HepG2 (cell line): Measurements from ENCODE around the gene MAEA. TPM values are rescaled to one million over a fixed set of nuclear protein-coding genes. Genes with fewer than 3 reads are reported as not detected.

Source experiments
- ATAC-seq: fragments of 200-7000 bp; cut with Tn5 transposase; 3 replicates; pipeline ENCODE4 v1.9.1; 2020; ENCODE audit warnings: mild to moderate bottlenecking, moderate library complexity
- BruUV-seq: library from RNA; stranded (reverse); fragments of 400-500 nt; replicated peaks from 2 replicates; lab custom pipeline; 2021; lab: Mats Ljungman, UMichigan
- CTCF ChIA-PET: fragments of 300-600 bp; formaldehyde crosslinking; extraction: SDS; loops from one replicate; lab custom pipeline; 2021; ENCODE audit warnings: low total read pairs, inconsistent platforms, low intra/inter-chr PET ratio; lab: Yijun Ruan, JAX
- POLR2A ChIA-PET: fragments of 350-600 bp; sonication (Branson Sonifier 250); formaldehyde crosslinking; loops from one replicate; lab custom pipeline; 2020; ENCODE audit warnings: antibody characterized with exemption, inconsistent platforms; lab: Yijun Ruan, JAX
- DNase-seq: peaks from one replicate; pipeline ENCODE4 v3.0.0-alpha.2; 2015; ENCODE audit warnings: low spot score
- FAIRE-seq: peaks from 3 replicates; lab custom pipeline; 2011; peaks lifted over from hg19 to GRCh38; lab: Jason Lieb, UNC
- H2AFZ ChIP-seq: one replicate; pipeline ENCODE4 v1.6.1; 2011; ENCODE audit warnings: low read length, inconsistent platforms
- H3K27ac ChIP-seq: fragments of 300-600 bp; 3 replicates; pipeline ENCODE4 v1.8.0; 2011; ENCODE audit warnings: mixed run types, mild to moderate bottlenecking, mixed read lengths, low read length, inconsistent platforms; ENCODE audit not compliant: insufficient read depth; ENCODE audit errors: extremely low read length
- H3K27me3 ChIP-seq, 2 experiments: fragments of 200-600 bp in 1 of 2; 2 replicates in 1 of 2; 3 replicates in 1 of 2; pipeline versions ENCODE4 v1.6.0 to v1.8.0; 2011; ENCODE audit warnings: low read length in 2 of 2, mild to moderate bottlenecking in 2 of 2, moderate library complexity in 2 of 2, inconsistent platforms in 1 of 2; ENCODE audit not compliant: insufficient read depth in 2 of 2, control insufficient read depth in 1 of 2
- H3K36me3 ChIP-seq, 2 experiments: fragments of 200-600 bp in 1 of 2; replicated peaks in 1 of 2; 2 replicates in 1 of 2; 3 replicates in 1 of 2; pipeline versions ENCODE4 v1.5.1 to v1.8.0; 2011; ENCODE audit warnings: low read length in 2 of 2, inconsistent platforms in 1 of 2; ENCODE audit not compliant: insufficient read depth in 2 of 2, control insufficient read depth in 1 of 2
- H3K4me1 ChIP-seq: 2 replicates; pipeline ENCODE4 v1.5.1; 2012; ENCODE audit warnings: low read length, inconsistent platforms; ENCODE audit not compliant: insufficient read depth
- H3K4me2 ChIP-seq: 2 replicates; pipeline ENCODE4 v1.6.0; 2011; ENCODE audit warnings: low read depth, low read length, inconsistent platforms
- H3K4me3 ChIP-seq, 3 experiments: fragments of 200-600 bp in 1 of 3; sonication (generic), shearing (Covaris generic) in 1 of 3; replicated peaks in 1 of 3; 2 replicates each; pipeline ENCODE4 v1.5.1; 2011 to 2016; ENCODE audit warnings: low read length in 3 of 3, inconsistent platforms in 2 of 3, low read depth in 2 of 3, mild to moderate bottlenecking in 2 of 3, control low read depth in 1 of 3, mixed read lengths in 1 of 3; ENCODE audit not compliant: insufficient read depth in 1 of 3
- H3K79me2 ChIP-seq: one replicate; pipeline ENCODE4 v1.6.1; 2011; ENCODE audit warnings: low read length, inconsistent platforms; ENCODE audit not compliant: insufficient read depth
- H3K9ac ChIP-seq: 2 replicates; pipeline ENCODE4 v1.6.0; 2011; ENCODE audit warnings: mild to moderate bottlenecking, low read depth, low read length, inconsistent platforms; ENCODE audit not compliant: insufficient read depth
- H3K9me3 ChIP-seq: 2 replicates; pipeline ENCODE4 v1.5.1; 2012; ENCODE audit warnings: mild to moderate bottlenecking, low read length
- H4K20me1 ChIP-seq: 2 replicates; pipeline ENCODE4 v1.6.0; 2011; ENCODE audit warnings: inconsistent platforms, mild to moderate bottlenecking, low read length, moderate library complexity; ENCODE audit not compliant: insufficient read depth
- CHCHD3 ChIP-seq: sonication (generic); formaldehyde crosslinking; IDR thresholded peaks from 2 replicates; pipeline ENCODE4 v1.8.0; 2022; ENCODE audit warnings: mild to moderate bottlenecking, missing genetic modification reagents, moderate library complexity
- EHMT2 ChIP-seq: fragments of 200-600 bp; sonication (generic); IDR thresholded peaks from 2 replicates; pipeline ENCODE4 v1.7.0; 2017; ENCODE audit warnings: antibody characterized with exemption, low read depth, low read length, borderline replicate concordance
- KDM6A ChIP-seq: IDR thresholded peaks from 2 replicates; pipeline ENCODE4 v1.6.1; 2016; ENCODE audit warnings: low read depth
- MAFF ChIP-seq: IDR thresholded peaks from 2 replicates; pipeline ENCODE4 v1.6.1; 2011; ENCODE audit warnings: low read depth, low read length, improper control_type of control experiment
- NFATC3 ChIP-seq: sonication (generic); formaldehyde crosslinking; IDR thresholded peaks from 2 replicates; pipeline ENCODE4 v1.5.1; 2020; ENCODE audit warnings: mild to moderate bottlenecking, missing genetic modification reagents
- NFKBIZ ChIP-seq: IDR thresholded peaks from 2 replicates; pipeline ENCODE4 v1.6.1; 2018; ENCODE audit warnings: missing genetic modification reagents, missing compliant biosample characterization
- RBFOX2 ChIP-seq: fragments of 200-400 bp; formaldehyde crosslinking; IDR thresholded peaks from 2 replicates; pipeline ENCODE4 v1.6.1; 2017; ENCODE audit warnings: low read depth, mild to moderate bottlenecking, low read length
- TCF7 ChIP-seq: sonication (generic); IDR thresholded peaks from 2 replicates; pipeline ENCODE4 v1.6.1; 2016; ENCODE audit warnings: antibody characterized with exemption, low read depth
- YEATS4 ChIP-seq: sonication (generic); formaldehyde crosslinking; IDR thresholded peaks from 2 replicates; pipeline ENCODE4 v1.4.0; 2020; ENCODE audit warnings: missing genetic modification reagents, borderline replicate concordance
- ZBTB21 ChIP-seq: sonication (generic); formaldehyde crosslinking; IDR thresholded peaks from 2 replicates; pipeline ENCODE4 v1.4.0; 2020; ENCODE audit warnings: missing genetic modification reagents
- ZNF33B ChIP-seq: sonication (generic); formaldehyde crosslinking; IDR thresholded peaks from 2 replicates; pipeline ENCODE4 v1.5.1; 2020; ENCODE audit warnings: mild to moderate bottlenecking, missing genetic modification reagents
- ZNF501 ChIP-seq: sonication (generic); formaldehyde crosslinking; IDR thresholded peaks from 2 replicates; pipeline ENCODE4 v1.5.1; 2020; ENCODE audit warnings: mild to moderate bottlenecking, moderate library complexity, missing genetic modification reagents
- ZNF652 ChIP-seq: IDR thresholded peaks from 2 replicates; pipeline ENCODE4 v1.6.1; 2016; ENCODE audit warnings: low read depth, borderline replicate concordance
- WGBS: methylation state at CpG from one replicate; pipeline ENCODE4 v1.1.6; 2017; ENCODE audit warnings: low lambda C conversion rate; 5-methylcytosine and 5-hydroxymethylcytosine counted together
- in situ Hi-C: cut with HindIII; loops from 2 replicates; pipeline ENCODE4 v1.10.0; 2017; ENCODE audit warnings: low pct_unique_long_range_greater_than_20kb; ENCODE audit not compliant: extremely low pct_ligation_motif_present
- intact Hi-C: fragments of 100-400 bp; cut with micrococcal nuclease; formaldehyde crosslinking; loops from one replicate; pipeline ENCODE4 v1.10.0; 2022; ENCODE audit not compliant: unreplicated experiment
- polyA plus RNA-seq, 8 experiments: library from polyadenylated mRNA; depleted of rRNA in 3 of 8; stranded (reverse) in 7 of 8; unstranded in 1 of 8; fragments of >200 nt; fragmentation: Illumina TruSeq in 4 of 8; extraction: Trizol in 4 of 8; gene quantifications; 2 replicates each; pipeline versions ENCODE4 v1.2.1 to v1.2.3, GENCODE V29; 2011 to 2016; ENCODE audit warnings: low read depth in 4 of 8, missing spikeins in 1 of 8, mixed read lengths in 1 of 8; ENCODE audit not compliant: insufficient read depth in 1 of 8
- total RNA-seq, 5 experiments: library from RNA; depleted of rRNA; stranded (reverse); fragments of >200 nt; fragmentation: Illumina TruSeq; extraction: Trizol; gene quantifications; 2 replicates each; pipeline ENCODE4 v1.2.3, GENCODE V29; 2016; ENCODE audit warnings: low read depth in 1 of 5
- TF ChIP-seq, protein P1 (sequence below): sonication (generic); formaldehyde crosslinking; IDR thresholded peaks from 2 replicates; pipeline ENCODE4 v1.4.0; 2020; ENCODE audit warnings: missing genetic modification reagents
- TF ChIP-seq, protein P2 (sequence below): sonication (generic); formaldehyde crosslinking; IDR thresholded peaks from 2 replicates; pipeline ENCODE4 v1.4.0; 2020; ENCODE audit warnings: missing genetic modification reagents; ENCODE audit errors: not compliant biosample characterization

The MAEA gene
- total and polyA plus RNA-seq, 2 of the 13 experiments (the other 11 are each of a cell fraction or from before 2014, with no cell fraction given), result 52.0 to 57.1 TPM

DNA sequence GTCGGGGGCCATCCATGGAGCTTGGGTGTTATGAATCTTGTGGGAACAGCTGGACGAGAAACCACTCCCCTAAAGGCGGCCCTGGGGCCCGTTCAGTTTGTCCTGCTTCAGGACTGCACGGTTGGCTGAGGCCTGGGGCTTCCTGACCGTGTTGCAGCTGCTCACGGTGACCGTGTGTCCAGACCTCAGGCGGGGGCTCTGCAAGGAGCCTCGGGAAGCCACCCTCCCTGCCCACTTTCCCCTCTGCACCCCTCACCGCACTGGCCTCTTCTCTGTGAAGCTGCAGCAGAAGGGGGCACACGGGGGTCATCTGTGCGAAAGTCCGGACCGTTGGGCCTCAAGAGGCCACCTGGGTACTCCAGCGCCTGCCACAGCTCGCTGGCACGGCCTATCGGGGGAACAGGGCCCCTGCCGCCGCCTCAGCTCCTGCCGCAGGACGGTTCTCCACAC is 86.7 kb downstream of the MAEA start (continued):
- TF ChIP-seq NFATC3 (CRISPR knock-in tag), result no peak

DNA sequence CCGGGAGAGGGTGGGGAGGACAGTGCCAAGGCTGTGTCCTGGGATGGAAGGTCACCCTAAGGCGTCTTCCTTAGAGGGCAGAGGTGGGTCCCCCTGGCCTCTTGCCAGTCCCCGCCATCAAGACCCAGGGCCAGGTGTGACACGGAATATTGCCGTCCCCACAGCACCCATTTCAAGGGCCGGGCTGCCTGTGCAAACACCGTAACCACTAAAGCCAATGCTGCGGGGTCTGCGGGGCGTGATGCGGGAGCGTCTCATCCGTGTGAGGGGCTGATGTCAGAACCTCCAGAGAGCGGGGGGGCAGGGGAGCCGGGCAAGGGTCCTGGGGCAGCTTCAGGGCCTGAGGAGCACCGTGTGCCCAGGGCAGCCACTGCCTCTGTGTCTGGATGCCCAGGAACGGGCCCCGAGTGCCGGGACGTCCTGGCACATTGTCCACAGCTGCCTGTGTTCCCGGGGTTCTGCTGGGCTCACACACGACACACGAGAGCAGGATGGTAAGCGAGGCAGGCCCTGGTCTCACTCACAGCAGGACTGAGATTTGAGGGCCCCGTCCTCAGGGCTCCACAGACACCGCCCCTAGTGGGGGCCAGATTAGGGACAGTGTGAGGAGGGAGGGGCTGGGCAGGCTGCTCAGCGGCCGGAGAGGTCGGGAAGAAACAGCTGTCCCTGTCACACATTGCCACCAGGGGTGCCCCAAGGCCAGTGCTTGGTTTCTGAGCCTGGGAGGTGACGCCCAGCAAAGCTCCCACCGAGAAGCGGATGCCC is 87.3 kb downstream of the MAEA start:
- Histone ChIP-seq H3K36me3 (peaks cover 1 to 17% of the 10 kb centered on the region in 2 experiments; a peak in 3 of 5 replicates), H4K20me1 (no peaks in the 10 kb centered on the region), H3K27ac (no peak overlapping the region), H3K4me2 (no peak overlapping the region), H3K9ac (no peak overlapping the region), H2AFZ (no peak overlapping the region), H3K79me2 (no peaks in the 10 kb centered on the region), H3K9me3 (no peaks in the 10 kb centered on the region), H3K4me3 (no peak overlapping the region), H3K4me1 (no peaks in the 10 kb centered on the region), H3K27me3 (no peaks in the 10 kb centered on the region)
- ChIA-PET POLR2A (no interaction called here), CTCF (no interaction called here)
- DNase-seq (no peak), ATAC-seq (peak; percentile 27), FAIRE-seq (no peak)
- WGBS, result 94% methylated on average over 12 of the region's 32 CpGs
- intact Hi-C loops (no loop called here), in situ Hi-C loops (no loop called here)
- no TSS peak for BruUV-seq
- TF ChIP-seq, protein P1, sequence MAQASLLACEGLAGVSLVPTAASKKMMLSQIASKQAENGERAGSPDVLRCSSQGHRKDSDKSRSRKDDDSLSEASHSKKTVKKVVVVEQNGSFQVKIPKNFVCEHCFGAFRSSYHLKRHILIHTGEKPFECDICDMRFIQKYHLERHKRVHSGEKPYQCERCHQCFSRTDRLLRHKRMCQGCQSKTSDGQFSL (CRISPR knock-in tag), result 0 out of 2 replicates have a peak, but pooled peaks have one; percentile 46
- TF ChIP-seq CHCHD3 (CRISPR knock-in tag), result no peak
- TF ChIP-seq, all 625 proteins: peak for 1

DNA sequence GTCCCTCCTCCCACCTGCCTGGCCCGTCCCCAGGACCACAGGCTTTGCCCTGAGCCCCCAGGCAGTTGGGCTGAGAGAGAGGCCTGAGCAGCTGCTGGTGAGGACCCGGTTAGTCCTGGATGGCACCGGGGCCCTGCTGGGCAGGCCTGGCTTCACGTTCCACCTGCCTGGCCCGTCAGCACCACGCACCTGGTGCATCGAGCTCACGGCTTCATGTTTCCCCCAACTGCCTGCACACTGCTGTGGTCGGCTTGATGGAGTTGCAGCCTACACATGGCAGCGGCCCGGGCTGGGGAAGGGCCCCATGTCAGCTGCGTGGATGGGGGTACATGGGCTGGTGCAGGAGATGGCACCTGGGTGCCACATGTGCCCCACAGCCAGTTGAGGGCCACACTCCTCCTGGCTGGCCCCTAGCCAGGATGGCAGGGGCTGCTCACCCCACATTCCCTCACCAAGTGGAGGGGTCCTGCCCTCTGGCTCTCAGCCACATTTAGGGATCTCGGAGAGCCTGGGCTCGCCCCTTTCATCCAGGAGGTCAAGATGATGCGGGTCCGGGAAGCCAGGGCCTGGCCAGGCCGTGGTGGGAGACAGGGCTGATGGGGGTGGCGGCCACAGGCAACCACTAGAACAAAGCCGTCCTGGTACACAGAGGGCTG is 88.0 kb downstream of the MAEA start:
- ChIA-PET POLR2A (no interaction called here), CTCF (no interaction called here)
- intact Hi-C loops, result no loop called here
- ATAC-seq (no peak), DNase-seq (no peak), FAIRE-seq (no peak)
- Histone ChIP-seq H3K9me3 (no peaks in the 10 kb centered on the region), H3K79me2 (no peaks in the 10 kb centered on the region), H3K36me3 (peaks cover 1 to 12% of the 10 kb centered on the region in 2 experiments; a peak in 3 of 5 replicates), H3K4me1 (no peaks in the 10 kb centered on the region), H2AFZ (no peak overlapping the region), H3K27ac (no peak overlapping the region), H3K9ac (no peak overlapping the region), H3K4me3 (no peak overlapping the region), H3K4me2 (no peak overlapping the region), H4K20me1 (no peaks in the 10 kb centered on the region), H3K27me3 (no peaks in the 10 kb centered on the region)
- BruUV-seq, result no TSS peak
- 98% methylated on average over 8 of the region's 19 CpGs for WGBS
- in situ Hi-C loops, result no loop called here
- TF ChIP-seq, protein P2, sequence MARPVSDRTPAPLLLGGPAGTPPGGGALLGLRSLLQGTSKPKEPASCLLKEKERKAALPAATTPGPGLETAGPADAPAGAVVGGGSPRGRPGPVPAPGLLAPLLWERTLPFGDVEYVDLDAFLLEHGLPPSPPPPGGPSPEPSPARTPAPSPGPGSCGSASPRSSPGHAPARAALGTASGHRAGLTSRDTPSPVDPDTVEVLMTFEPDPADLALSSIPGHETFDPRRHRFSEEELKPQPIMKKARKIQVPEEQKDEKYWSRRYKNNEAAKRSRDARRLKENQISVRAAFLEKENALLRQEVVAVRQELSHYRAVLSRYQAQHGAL (CRISPR knock-in tag), result no peak
- TF ChIP-seq ZNF33B (CRISPR knock-in tag) (no peak), ZNF501 (CRISPR knock-in tag) (no peak), ZBTB21 (CRISPR knock-in tag) (no peak), EHMT2 (no peak), TCF7 (no peak), NFKBIZ (CRISPR knock-in tag) (no peak), RBFOX2 (no peak), KDM6A (CRISPR knock-in tag) (no peak), ZNF652 (CRISPR knock-in tag) (no peak), MAFF (no peak), YEATS4 (no peak)
